Measurements from ENCODE around the gene SIGLEC9.
"Not testable (repeated sequence)": the region's sequence is repeated elsewhere in the genome, so short reads cannot be mapped to it uniquely, and the experiment has no call there.

SIGLEC9 gene

GRCh38 chr19:51123802-51124201, 904 bp upstream of the SIGLEC9 start:
- DNase-seq (ENCODE audit: low read depth), result no peak

- DNase-seq (ENCODE audit: low read depth), result no peak
Observed at GRCh38 chr19:51124216-51124615, 490 bp upstream of the SIGLEC9 start.

GRCh38 chr19:51125421-51126075, 842 bp downstream of the SIGLEC9 start:
- no peak for DNase-seq (ENCODE audit: low read depth)

GRCh38 chr19:51127032-51127431, 2.3 kb downstream of the SIGLEC9 start:
- no peak for DNase-seq (ENCODE audit: low read depth)

GRCh38 chr19:51127755-51128154, 3.0 kb downstream of the SIGLEC9 start:
- DNase-seq (ENCODE audit: low read depth), result no peak

GRCh38 chr19:51128227-51128626, 3.5 kb downstream of the SIGLEC9 start:
- DNase-seq (ENCODE audit: low read depth), result no peak

- no peak for DNase-seq (ENCODE audit: low read depth)
Observed at GRCh38 chr19:51129716-51130115, 5.0 kb downstream of the SIGLEC9 start.

- no peak for DNase-seq (ENCODE audit: low read depth)
Observed at GRCh38 chr19:51131780-51132680, 7.3 kb downstream of the SIGLEC9 start.

- DNase-seq (ENCODE audit: low read depth), result no peak
Observed at GRCh38 chr19:51135004-51135403, 10.3 kb downstream of the SIGLEC9 start.

- DNase-seq (ENCODE audit: low read depth), result no peak
Observed at GRCh38 chr19:51135986-51136762, 11.5 kb downstream of the SIGLEC9 start.

- DNase-seq (ENCODE audit: low read depth), result no peak
Observed at GRCh38 chr19:51136851-51137551, 12.3 kb downstream of the SIGLEC9 start.

GRCh38 chr19:51137792-51138425, 13.2 kb downstream of the SIGLEC9 start:
- no peak for DNase-seq (ENCODE audit: low read depth)

- DNase-seq (ENCODE audit: low read depth), result no peak
Observed at GRCh38 chr19:51138549-51138979, 13.9 kb downstream of the SIGLEC9 start.

GRCh38 chr19:51139299-51140014, 14.8 kb downstream of the SIGLEC9 start:
- no peak for DNase-seq (ENCODE audit: low read depth)

GRCh38 chr19:51140441-51140840, 15.7 kb downstream of the SIGLEC9 start:
- DNase-seq (ENCODE audit: low read depth), result no peak

GRCh38 chr19:51141181-51141580, 16.5 kb downstream of the SIGLEC9 start:
- DNase-seq (ENCODE audit: low read depth), result no peak

- no peak for DNase-seq (ENCODE audit: low read depth)
Observed at GRCh38 chr19:51142119-51142518, 17.4 kb downstream of the SIGLEC9 start, which contains the start of gene SIGLEC7. SIGLEC7 (plus strand) TSS chr19:51142301; CDS start chr19:51142370, 69 bp downstream.

- not testable (repeated sequence) for DNase-seq (ENCODE audit: low read depth)
Observed at GRCh38 chr19:51142809-51143475, 18.2 kb downstream of the SIGLEC9 start.

- no peak for DNase-seq (ENCODE audit: low read depth)
Observed at GRCh38 chr19:51143486-51143885, 18.8 kb downstream of the SIGLEC9 start.

- no peak for DNase-seq (ENCODE audit: low read depth)
Observed at GRCh38 chr19:51144482-51145045, 19.9 kb downstream of the SIGLEC9 start.

All from T follicular helper cell (primary cell).